DND-41 (cell line): ENCODE measurements around the gene FMN2.

Experiments
- ATAC-seq: fragments of 200-7000 bp; cut with Tn5 transposase; 3 replicates; pipeline ENCODE4 v1.9.1; 2021; ENCODE audit warnings: low read depth; ENCODE audit not compliant: insufficient read depth
- DNase-seq: peaks from one replicate; pipeline ENCODE4 v3.0.0-alpha.2; 2020
- H2AFZ ChIP-seq: 2 replicates; pipeline ENCODE4 v1.6.0; 2012; ENCODE audit warnings: low read depth, low read length
- H3K27ac ChIP-seq: 2 replicates; pipeline ENCODE4 v1.5.1; 2012; ENCODE audit warnings: low read length, inconsistent platforms
- H3K27me3 ChIP-seq: fragments of 200-600 bp; sonication (generic); 2 replicates; pipeline ENCODE4 v1.6.0; 2012; ENCODE audit warnings: low read length, mild to moderate bottlenecking, inconsistent platforms; ENCODE audit not compliant: insufficient read depth, poor library complexity
- H3K36me3 ChIP-seq: 2 replicates; pipeline ENCODE4 v1.5.1; 2012; ENCODE audit warnings: low read length, inconsistent platforms; ENCODE audit not compliant: insufficient read depth
- H3K4me1 ChIP-seq: 2 replicates; pipeline ENCODE4 v1.5.1; 2012; ENCODE audit warnings: mild to moderate bottlenecking, low read length; ENCODE audit not compliant: insufficient read depth
- H3K4me2 ChIP-seq: 2 replicates; pipeline ENCODE4 v1.6.0; 2012; ENCODE audit warnings: mild to moderate bottlenecking, moderate library complexity, low read length, inconsistent platforms; ENCODE audit not compliant: insufficient read depth
- H3K4me3 ChIP-seq, 2 experiments: fragments of 200-600 bp in 1 of 2; shearing (Covaris generic) in 1 of 2; 2 replicates each; pipeline ENCODE4 v1.5.1; 2012 to 2016; ENCODE audit warnings: inconsistent platforms in 2 of 2, low read length in 2 of 2, mild to moderate bottlenecking in 2 of 2, low read depth in 1 of 2, moderate library complexity in 1 of 2
- H3K79me2 ChIP-seq: 2 replicates; pipeline ENCODE4 v1.6.0; 2012; ENCODE audit warnings: low read length, inconsistent platforms; ENCODE audit not compliant: insufficient read depth
- H3K9ac ChIP-seq: 2 replicates; pipeline ENCODE4 v1.6.0; 2012; ENCODE audit warnings: low read depth, mild to moderate bottlenecking, inconsistent platforms, low read length, moderate library complexity
- H3K9me3 ChIP-seq: 2 replicates; pipeline ENCODE4 v1.5.1; 2012; ENCODE audit warnings: low read length, moderate library complexity, mild to moderate bottlenecking, inconsistent platforms; ENCODE audit not compliant: insufficient read depth, severe bottlenecking
- H4K20me1 ChIP-seq: 2 replicates; pipeline ENCODE4 v1.6.0; 2012; ENCODE audit warnings: low read length; ENCODE audit not compliant: insufficient read depth
- EZH2 ChIP-seq: IDR thresholded peaks from 3 replicates; pipeline ENCODE4 v1.6.1; 2012; ENCODE audit warnings: borderline replicate concordance, low read depth, mild to moderate bottlenecking, moderate library complexity, low read length, inconsistent platforms; ENCODE audit not compliant: severe bottlenecking
- TF ChIP-seq, protein P1 (sequence below): IDR thresholded peaks from 2 replicates; pipeline ENCODE4 v1.5.1; 2012; ENCODE audit warnings: borderline replicate concordance, low read length, moderate library complexity, mild to moderate bottlenecking; ENCODE audit not compliant: poor library complexity, severe bottlenecking; ENCODE audit errors: extremely low read depth

FMN2 gene

DNA sequence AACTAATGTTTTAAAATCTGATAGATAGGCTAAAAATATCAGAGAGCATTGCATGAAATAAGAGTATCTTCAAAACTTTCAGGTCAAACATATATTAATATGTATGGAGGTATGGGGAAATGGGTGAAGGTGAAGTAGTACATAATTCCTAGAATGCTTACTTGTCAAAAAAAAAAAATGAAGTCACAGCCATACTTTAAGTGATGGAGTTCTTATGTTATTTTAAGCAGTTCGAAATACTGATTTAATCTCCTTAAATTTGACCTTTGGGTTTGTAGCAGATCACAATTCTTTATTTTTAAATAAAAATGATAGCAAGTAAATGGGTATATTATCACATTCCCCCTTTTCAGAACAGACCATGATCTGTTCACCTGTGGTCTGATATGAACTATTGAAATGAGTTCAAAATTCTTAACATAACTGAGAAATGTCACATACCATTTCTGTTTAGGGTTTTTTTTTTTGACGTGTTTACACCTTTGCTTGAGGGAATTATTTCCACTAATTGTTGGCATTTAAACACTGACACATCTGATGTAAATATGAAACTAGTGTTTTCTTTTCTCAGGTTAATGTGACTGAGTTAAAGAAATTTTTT, 300.1 kb downstream of the FMN2 start:
- no peak for TF ChIP-seq EZH2
- TF ChIP-seq, protein P1, sequence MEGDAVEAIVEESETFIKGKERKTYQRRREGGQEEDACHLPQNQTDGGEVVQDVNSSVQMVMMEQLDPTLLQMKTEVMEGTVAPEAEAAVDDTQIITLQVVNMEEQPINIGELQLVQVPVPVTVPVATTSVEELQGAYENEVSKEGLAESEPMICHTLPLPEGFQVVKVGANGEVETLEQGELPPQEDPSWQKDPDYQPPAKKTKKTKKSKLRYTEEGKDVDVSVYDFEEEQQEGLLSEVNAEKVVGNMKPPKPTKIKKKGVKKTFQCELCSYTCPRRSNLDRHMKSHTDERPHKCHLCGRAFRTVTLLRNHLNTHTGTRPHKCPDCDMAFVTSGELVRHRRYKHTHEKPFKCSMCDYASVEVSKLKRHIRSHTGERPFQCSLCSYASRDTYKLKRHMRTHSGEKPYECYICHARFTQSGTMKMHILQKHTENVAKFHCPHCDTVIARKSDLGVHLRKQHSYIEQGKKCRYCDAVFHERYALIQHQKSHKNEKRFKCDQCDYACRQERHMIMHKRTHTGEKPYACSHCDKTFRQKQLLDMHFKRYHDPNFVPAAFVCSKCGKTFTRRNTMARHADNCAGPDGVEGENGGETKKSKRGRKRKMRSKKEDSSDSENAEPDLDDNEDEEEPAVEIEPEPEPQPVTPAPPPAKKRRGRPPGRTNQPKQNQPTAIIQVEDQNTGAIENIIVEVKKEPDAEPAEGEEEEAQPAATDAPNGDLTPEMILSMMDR = no peak
- DNase-seq = no peak
- Histone ChIP-seq H3K9me3 (no peaks in the 10 kb centered on the region), H3K27ac (no peak overlapping the region), H3K9ac (no peak overlapping the region), H3K4me2 (no peak overlapping the region), H4K20me1 (no peaks in the 10 kb centered on the region), H3K79me2 (no peaks in the 10 kb centered on the region), H3K27me3 (no peaks in the 10 kb centered on the region), H3K4me1 (no peaks in the 10 kb centered on the region), H3K4me3 (no peak overlapping the region), H2AFZ (no peak overlapping the region), H3K36me3 (no peaks in the 10 kb centered on the region)
- no peak for ATAC-seq

DNA sequence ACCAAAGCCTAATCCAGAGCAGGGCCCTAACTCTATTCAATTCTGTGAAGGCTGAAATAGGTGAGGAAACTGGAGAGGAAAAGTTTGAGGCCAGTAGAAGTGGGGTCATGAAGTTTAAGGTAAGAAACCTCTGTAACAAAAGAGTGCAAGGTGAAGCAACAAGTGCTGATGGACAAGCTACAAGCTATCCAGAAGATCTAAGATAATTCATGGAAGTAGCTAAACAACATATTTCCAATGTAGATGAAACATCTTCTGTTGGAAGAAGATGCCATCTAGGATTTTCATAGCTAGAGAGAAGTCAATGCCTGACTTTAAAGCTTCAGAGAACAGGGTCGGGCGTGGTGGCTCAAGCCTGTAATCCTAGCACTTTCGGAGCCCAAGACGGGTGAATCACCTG, 302.7 kb downstream of the FMN2 start:
- no peak for DNase-seq
- TF ChIP-seq, protein P1 = no peak
- Histone ChIP-seq H3K9ac (no peak overlapping the region), H2AFZ (no peak overlapping the region), H4K20me1 (no peaks in the 10 kb centered on the region), H3K9me3 (no peaks in the 10 kb centered on the region), H3K79me2 (no peaks in the 10 kb centered on the region), H3K4me3 (no peak overlapping the region), H3K27ac (no peak overlapping the region), H3K27me3 (no peaks in the 10 kb centered on the region), H3K4me2 (no peak overlapping the region), H3K36me3 (no peaks in the 10 kb centered on the region), H3K4me1 (no peaks in the 10 kb centered on the region)
- ATAC-seq = no peak

GRCh38 chr1:240395336-240395735, 303.7 kb downstream of the FMN2 start:
- no peak for ATAC-seq

More at GRCh38 chr1:240395336-240395735, 303.7 kb downstream of the FMN2 start:
- no peaks in the 10 kb centered on the region for H3K36me3 ChIP-seq
- H3K27me3 ChIP-seq = no peaks in the 10 kb centered on the region
- no peak overlapping the region for H3K4me2 ChIP-seq
- DNase-seq = no peak
- H3K4me3 ChIP-seq = no peak overlapping the region
- TF ChIP-seq EZH2 = no peak
- TF ChIP-seq, protein P1 = no peak
- no peaks in the 10 kb centered on the region for H4K20me1 ChIP-seq
- no peaks in the 10 kb centered on the region for H3K9me3 ChIP-seq
- no peak overlapping the region for H3K27ac ChIP-seq
- no peak overlapping the region for H3K9ac ChIP-seq
- H3K79me2 ChIP-seq = no peaks in the 10 kb centered on the region
- H3K4me1 ChIP-seq = no peaks in the 10 kb centered on the region
- H2AFZ ChIP-seq = no peak overlapping the region
